Measurements from ENCODE around the gene TCF3.

GRCh38 chr19:1685046-1685445 lies 32.6 kb upstream of the TCF3 start:
- TF ChIP-seq, protein P1, sequence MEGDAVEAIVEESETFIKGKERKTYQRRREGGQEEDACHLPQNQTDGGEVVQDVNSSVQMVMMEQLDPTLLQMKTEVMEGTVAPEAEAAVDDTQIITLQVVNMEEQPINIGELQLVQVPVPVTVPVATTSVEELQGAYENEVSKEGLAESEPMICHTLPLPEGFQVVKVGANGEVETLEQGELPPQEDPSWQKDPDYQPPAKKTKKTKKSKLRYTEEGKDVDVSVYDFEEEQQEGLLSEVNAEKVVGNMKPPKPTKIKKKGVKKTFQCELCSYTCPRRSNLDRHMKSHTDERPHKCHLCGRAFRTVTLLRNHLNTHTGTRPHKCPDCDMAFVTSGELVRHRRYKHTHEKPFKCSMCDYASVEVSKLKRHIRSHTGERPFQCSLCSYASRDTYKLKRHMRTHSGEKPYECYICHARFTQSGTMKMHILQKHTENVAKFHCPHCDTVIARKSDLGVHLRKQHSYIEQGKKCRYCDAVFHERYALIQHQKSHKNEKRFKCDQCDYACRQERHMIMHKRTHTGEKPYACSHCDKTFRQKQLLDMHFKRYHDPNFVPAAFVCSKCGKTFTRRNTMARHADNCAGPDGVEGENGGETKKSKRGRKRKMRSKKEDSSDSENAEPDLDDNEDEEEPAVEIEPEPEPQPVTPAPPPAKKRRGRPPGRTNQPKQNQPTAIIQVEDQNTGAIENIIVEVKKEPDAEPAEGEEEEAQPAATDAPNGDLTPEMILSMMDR (IDR thresholded peaks at IDR 0.05) = no peak
- TF ChIP-seq POLR2A (IDR thresholded peaks at IDR 0.05) = no peak

Data from lower leg skin (tissue), 3 donors.